Ovary (tissue), 3 donors: ENCODE measurements around the gene WDR90.
"Not testable (repeated sequence)": the region's sequence is repeated elsewhere in the genome, so short reads cannot be mapped to it uniquely, and the experiment has no call there.

ENCODE experiments used
- CTCF ChIP-seq, 3 donors: fragments of 450-650 bp in 2 of 3; fragments of 200-600 bp in 1 of 3; IDR thresholded peaks; one replicate each; pipeline versions ENCODE4 v1.5.1 to v1.8.0; 2016 to 2022; ENCODE audit warnings: antibody characterized with exemption in 3 of 3, mild to moderate bottlenecking in 1 of 3
- EP300 ChIP-seq: sonication (generic); formaldehyde crosslinking; IDR thresholded peaks from one replicate; pipeline ENCODE4 v1.6.1; 2017; ENCODE audit warnings: antibody characterized with exemption
- POLR2A ChIP-seq: fragments of 450-650 bp; IDR thresholded peaks from one replicate; pipeline ENCODE4 v1.6.1; 2017; ENCODE audit warnings: antibody characterized with exemption, mild to moderate bottlenecking, moderate library complexity
- donor health status: DM: no; HTN: no; CAD: no.

- TF ChIP-seq CTCF (IDR thresholded peaks at IDR 0.05); POLR2A; EP300: not testable (repeated sequence)
Observed at GRCh38 chr16:691242-691641, 42.1 kb downstream of the WDR90 start.
